HG03520 (cell line): ENCODE results near the gene PDZD2.

Experiments used
- ATAC-seq: cut with Tn5 transposase; IDR thresholded peaks from one replicate; pipeline ENCODE4 v1.9.1; 2021; ENCODE audit warnings: mild to moderate bottlenecking, moderate library complexity; ENCODE audit not compliant: unreplicated experiment

The PDZD2 gene

DNA sequence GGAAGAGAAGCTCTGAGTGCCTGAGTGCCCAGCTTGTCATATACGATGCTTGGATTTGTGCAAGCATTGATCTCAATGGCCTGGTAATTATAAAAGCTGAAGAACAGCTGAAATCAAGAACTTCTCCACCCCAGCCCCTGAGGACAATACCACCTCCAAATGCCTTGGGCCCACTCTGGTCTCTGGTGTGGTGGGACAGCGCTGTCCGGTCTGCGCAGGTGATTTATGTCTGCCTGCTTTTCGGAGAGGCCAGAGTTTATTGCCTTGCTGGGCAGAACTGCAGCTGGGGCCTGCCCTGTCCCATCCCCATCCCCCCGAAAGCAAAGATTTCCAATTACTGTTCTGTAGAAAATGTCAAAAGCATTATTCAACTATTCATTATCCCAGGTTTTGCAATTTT lies 1.1 kb upstream of the PDZD2 start:
- no peak for ATAC-seq

GRCh38 chr5:31638345-31638744 lies 586 bp upstream of the PDZD2 start:
- ATAC-seq, result no peak

- ATAC-seq, result no peak
Measured at GRCh38 chr5:31639481-31640411, 815 bp downstream of the PDZD2 start.

DNA sequence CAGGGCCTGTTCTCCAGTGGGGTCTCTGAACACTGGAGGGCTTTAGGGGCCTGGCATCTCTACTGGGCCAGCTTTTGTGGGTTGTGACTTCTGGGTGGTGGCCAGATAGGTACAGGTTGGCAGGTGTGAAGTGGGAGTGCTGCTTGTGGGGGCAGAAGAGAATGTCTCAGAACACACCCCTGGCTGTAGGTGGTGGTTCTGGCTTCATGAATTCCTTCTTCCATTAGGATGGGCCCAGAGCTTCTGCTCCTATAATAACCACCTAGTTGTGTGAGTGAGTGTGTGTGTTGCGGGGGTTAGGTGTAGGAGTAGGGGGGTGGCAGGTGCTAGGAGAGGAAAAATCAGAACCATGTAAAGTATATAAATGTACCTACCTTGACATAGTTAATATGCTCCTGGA lies 1.6 kb downstream of the PDZD2 start:
- ATAC-seq, result no peak

DNA sequence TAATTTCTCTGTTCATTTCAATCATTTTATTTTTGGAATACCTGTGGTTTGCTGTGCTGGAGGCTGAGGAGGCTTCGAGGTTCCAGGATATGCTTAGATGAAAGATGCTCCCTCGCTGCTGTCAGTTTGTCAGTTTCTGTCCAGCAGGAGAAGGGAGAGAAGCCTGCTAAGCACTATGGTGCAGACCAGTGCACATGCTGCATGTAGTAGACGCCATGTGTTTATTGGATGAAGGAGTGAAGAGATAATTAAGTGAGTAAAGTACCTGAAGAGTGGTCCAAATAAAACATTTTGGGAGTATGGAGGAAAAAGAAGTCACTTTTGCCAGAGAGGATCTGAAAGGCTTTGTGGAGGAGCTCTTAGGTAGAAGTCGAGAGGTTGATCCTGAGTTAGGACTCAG lies 2.1 kb downstream of the PDZD2 start:
- no peak for ATAC-seq

DNA sequence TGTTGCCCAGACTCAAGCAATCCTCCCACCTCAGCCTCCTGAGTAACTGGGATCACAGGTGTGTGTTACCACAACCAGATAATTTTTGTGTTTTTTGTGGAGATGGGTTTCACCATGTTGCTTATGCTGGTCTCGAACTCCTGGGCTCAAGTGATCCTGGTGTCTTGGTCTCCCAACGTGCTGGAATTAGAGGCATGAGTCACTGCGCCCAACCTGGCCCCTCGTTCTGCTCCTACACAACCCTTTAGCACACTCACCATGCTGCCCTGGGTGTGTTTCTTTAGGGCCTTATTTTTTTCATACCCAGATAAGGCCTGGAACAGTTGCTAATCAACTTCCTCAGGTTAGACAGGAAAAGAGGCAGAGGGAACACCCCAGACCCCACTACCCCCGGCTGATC lies 2.6 kb downstream of the PDZD2 start:
- no peak for ATAC-seq

DNA sequence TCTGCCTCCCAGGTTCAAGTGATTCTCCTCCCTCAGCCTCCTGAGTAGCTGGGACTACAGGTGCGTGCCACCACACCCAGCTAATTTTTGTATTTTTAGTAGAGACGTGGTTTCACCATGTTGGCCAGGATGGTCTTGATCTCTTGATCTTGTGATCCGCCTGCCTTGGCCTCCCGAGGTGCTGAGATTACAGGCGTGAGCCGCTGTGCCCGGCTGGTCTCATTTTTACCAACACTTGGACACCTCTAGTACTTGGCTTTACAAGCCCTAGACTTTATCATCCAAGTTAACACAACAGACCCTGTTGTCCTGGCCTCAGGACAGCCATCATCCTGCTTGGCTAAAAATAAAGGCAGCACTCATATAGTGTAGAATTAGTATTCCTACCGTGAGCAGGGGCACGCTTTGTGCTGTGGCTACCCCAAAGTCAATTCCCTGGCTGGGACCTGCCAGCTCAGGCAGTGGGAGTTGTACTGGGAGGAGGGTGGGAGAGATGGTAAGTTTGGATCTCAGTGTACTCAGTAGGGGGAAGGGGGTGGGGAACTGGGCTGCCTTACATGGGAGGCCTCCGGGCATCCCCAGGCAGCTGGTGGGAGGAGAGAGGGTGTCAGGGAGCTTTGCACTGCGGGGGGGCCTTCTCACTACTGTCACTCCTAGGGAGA lies 6.6 kb downstream of the PDZD2 start:
- no peak for ATAC-seq

DNA sequence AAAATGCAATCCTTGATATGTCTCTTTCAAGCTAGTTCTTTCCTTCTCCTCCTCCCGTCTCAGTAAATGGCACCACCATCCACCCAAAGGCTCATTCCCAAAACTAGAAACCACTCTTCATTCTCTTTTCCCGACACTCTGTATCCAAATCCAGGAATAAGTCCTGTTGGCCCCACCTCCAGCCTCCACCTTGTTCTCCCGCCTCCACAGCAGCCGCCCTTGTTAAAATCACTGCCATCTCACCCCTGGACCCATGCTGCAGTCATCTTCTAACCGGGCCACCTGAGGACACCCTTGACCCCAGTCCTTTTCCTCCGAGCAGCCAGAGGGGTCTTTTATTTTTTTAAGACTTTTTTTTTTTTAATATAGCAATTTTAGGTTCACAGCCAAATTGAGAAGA lies 9.4 kb downstream of the PDZD2 start:
- no peak for ATAC-seq

GRCh38 chr5:31651241-31651640 lies 12.3 kb downstream of the PDZD2 start:
- no peak for ATAC-seq

DNA sequence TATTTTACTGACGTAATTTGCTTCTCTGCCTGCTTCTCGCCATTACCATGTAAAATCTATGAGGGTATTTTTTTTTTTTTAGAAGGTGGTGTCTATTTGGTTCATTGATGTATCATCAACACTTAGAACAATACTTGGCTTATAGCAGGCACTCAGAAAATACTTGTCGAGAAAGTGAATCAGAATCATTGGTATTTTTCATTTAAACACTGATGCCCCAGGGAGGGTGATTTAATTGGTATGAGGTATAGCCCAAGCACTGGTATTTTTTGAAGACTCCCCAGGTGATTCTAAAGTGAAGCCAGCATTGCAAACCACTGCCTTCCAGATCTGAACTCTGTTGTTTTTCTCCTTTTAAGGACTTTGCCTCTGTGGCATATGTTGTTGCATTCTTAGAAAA lies 16.6 kb downstream of the PDZD2 start:
- ATAC-seq, result no peak

DNA sequence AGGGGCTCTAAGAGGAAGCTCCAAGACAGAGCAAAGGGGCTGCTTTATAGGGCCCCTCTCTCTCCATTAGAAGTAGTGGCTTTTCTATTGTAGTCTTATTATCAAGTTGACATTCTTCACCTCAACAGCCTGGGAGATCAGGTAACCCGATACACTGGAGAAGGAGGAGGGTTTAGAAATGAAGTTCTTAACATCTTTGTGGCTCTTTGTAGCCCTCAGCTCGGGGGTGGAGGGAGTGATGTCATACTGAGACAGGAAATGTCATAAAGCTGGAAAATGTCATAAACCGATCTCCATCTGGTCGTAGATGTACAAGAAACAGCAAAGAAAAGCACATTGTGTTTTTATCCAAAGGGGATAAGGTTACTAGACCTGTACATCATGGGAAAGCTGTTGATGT lies 17.9 kb downstream of the PDZD2 start:
- ATAC-seq, result no peak

DNA sequence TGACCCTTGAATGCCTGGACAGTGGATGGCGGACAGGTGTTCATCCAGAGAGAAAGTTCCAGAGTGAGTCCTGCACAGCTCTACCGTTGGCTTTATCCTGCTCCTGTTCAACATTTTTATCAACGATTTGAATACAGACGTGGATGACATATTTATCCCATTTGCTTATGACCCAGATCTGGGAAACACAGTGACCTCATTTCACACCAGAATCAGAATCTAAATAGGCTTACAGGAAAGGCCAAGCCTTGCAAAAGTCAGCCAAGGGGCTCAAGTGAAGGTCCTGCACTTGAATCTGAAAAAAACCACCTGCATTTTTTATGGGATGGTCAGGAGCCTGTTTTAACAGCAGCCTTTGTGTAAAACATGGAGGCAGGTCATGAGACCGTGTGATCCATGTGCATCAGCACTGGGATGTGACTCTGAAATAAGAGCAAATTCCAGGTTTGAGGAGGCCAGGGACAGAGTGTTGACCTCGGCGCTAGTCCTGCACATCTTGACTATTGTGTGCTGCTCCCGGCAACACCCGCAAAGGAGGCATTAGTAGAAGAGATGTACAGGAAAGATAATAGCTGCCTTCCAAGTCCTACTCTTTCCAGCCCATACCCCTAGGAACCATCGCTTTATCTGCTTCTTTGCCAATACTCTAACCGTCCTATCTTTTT lies 18.5 kb downstream of the PDZD2 start:
- ATAC-seq, result no peak

GRCh38 chr5:31661257-31661656 lies 22.3 kb downstream of the PDZD2 start:
- no peak for ATAC-seq

DNA sequence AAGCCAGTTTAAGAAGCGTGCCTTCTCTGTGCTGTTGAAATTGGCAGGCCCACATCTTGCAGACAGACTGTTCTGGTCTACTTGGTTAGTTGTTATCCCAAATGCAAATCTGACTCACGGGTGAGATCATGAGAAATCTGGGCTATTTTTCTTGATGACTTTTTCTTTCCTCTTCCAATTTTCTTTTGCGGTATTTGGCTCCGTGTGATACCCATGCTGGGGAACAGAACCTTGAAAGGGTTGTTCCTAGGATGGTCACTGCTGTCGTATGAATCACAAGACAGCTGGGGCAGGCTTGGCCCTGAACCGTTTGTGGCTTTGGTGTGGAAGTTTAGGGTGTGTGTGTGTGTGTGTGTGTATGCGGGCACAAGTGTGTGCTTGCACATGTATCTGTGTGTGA lies 24.6 kb downstream of the PDZD2 start:
- ATAC-seq, result no peak

GRCh38 chr5:31664566-31664965 lies 25.6 kb downstream of the PDZD2 start:
- no peak for ATAC-seq

- ATAC-seq, result no peak
Measured at GRCh38 chr5:31671339-31671741, 32.4 kb downstream of the PDZD2 start.

- no peak for ATAC-seq
Measured at GRCh38 chr5:31674371-31674951, 35.5 kb downstream of the PDZD2 start.

- no peak for ATAC-seq
Measured at GRCh38 chr5:31675472-31675871, 36.5 kb downstream of the PDZD2 start.

- no peak for ATAC-seq
Measured at GRCh38 chr5:31678180-31678579, 39.2 kb downstream of the PDZD2 start.

GRCh38 chr5:31680528-31680927 lies 41.6 kb downstream of the PDZD2 start:
- ATAC-seq, result no peak

DNA sequence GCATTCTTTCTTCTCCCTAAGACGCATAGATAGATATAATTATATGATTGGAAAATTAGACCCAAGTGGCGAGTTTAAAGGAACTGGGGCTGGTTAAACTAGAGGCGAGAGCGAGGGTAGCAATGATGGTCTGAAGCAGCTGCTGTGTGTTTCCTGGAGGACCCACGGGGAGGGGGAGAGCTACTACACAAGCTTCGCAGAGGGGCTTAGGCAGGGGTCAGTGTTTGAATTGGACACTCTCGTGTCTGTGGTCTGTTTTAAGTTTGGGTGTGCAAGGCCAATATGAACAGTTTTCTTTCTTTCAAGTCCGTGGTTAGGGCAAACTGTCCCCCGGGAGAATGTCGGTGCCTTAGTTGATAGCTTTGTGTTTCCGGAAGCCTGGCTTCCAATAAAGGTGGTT lies 43.1 kb downstream of the PDZD2 start:
- no peak for ATAC-seq
